HCT116 (cell line): ENCODE results near the gene PIM3. TPM values are rescaled to one million over a fixed set of nuclear protein-coding genes. Genes with fewer than 3 reads are reported as not detected.

Experiments
- ATAC-seq: fragments of 200-7000 bp; cut with Tn5 transposase; 2 replicates; pipeline ENCODE4 v1.9.1; 2020; ENCODE audit warnings: mild to moderate bottlenecking, moderate library complexity
- BruUV-seq: library from RNA; stranded (reverse); fragments of 400-500 nt; replicated peaks from 2 replicates; lab custom pipeline; 2021; lab: Mats Ljungman, UMichigan
- CTCF ChIA-PET: fragments of 300-600 bp; sonication (Branson Sonifier 250); formaldehyde crosslinking; loops from one replicate; lab custom pipeline; 2021; ENCODE audit warnings: antibody characterized with exemption; lab: Charles Lee
- POLR2A ChIA-PET: fragments of 300-600, 350-600 bp; sonication (Branson Sonifier 250); formaldehyde crosslinking; loops from one replicate; lab custom pipeline; 2021; ENCODE audit warnings: antibody characterized with exemption; lab: Charles Lee
- RAD21 ChIA-PET, 2 experiments: fragments of 300-600 bp; sonication (Branson Sonifier 250); formaldehyde crosslinking; loops; one replicate each; lab custom pipeline; 2023; ENCODE audit warnings: low total read pairs in 2 of 2; ENCODE audit not compliant: uncharacterized antibody in 2 of 2, unreplicated experiment in 2 of 2, low non-redundant PET in 1 of 2; lab: Charles Lee
- DNase-seq: peaks from one replicate; pipeline ENCODE4 v3.0.0-alpha.2; 2010; ENCODE audit warnings: low read depth, low spot score
- H2AFZ ChIP-seq: fragments of 200-600 bp; shearing (Covaris generic), sonication (generic); 2 replicates; pipeline ENCODE4 v1.6.1; 2017; ENCODE audit warnings: low read depth, mixed run types, mixed read lengths, antibody characterized with exemption, low read length; ENCODE audit not compliant: poor library complexity, severe bottlenecking
- H3K27ac ChIP-seq: 2 replicates; pipeline ENCODE4 v1.5.1; 2012; ENCODE audit warnings: low read depth, low read length
- H3K27me3 ChIP-seq: fragments of 200-600 bp; sonication (generic); 2 replicates; pipeline ENCODE4 v1.6.1; 2016; ENCODE audit warnings: mixed run types, low read length, mixed read lengths; ENCODE audit not compliant: insufficient read depth
- H3K36me3 ChIP-seq, 2 experiments: fragments of 200-500 bp in 1 of 2; fragments of 200-600 bp in 1 of 2; sonication (Bioruptor generic) in 1 of 2; sonication (generic) in 1 of 2; 2 replicates each; pipeline versions ENCODE4 v1.5.1 to v1.6.1; 2014 to 2016; ENCODE audit warnings: low read length in 2 of 2, inconsistent platforms in 1 of 2, mixed read lengths in 1 of 2, mixed run types in 1 of 2; ENCODE audit not compliant: insufficient read depth in 2 of 2, control insufficient read depth in 1 of 2
- H3K4me1 ChIP-seq, 2 experiments: fragments of 200-600 bp in 1 of 2; sonication (generic) in 1 of 2; 2 replicates each; pipeline versions ENCODE4 v1.5.1 to v1.6.1; 2012 to 2017; ENCODE audit warnings: low read length in 2 of 2, inconsistent platforms in 1 of 2, mild to moderate bottlenecking in 1 of 2, mixed read lengths in 1 of 2, mixed run types in 1 of 2, moderate library complexity in 1 of 2; ENCODE audit not compliant: insufficient read depth in 2 of 2, control insufficient read depth in 1 of 2
- H3K4me2 ChIP-seq: fragments of 200-600 bp; sonication (generic); 2 replicates; pipeline ENCODE4 v1.6.1; 2017; ENCODE audit warnings: mixed run types, low read length, mixed read lengths
- H3K4me3 ChIP-seq, 2 experiments: fragments of 200-600 bp in 1 of 2; sonication (generic) in 1 of 2; replicated peaks in 1 of 2; 2 replicates each; pipeline ENCODE4 v1.5.1; 2011 to 2016; ENCODE audit warnings: low read length in 2 of 2, control low read depth in 1 of 2, low read depth in 1 of 2, mild to moderate bottlenecking in 1 of 2, mixed read lengths in 1 of 2, mixed run types in 1 of 2
- H3K79me2 ChIP-seq: fragments of 200-600 bp; sonication (generic); 2 replicates; pipeline ENCODE4 v1.6.1; 2017; ENCODE audit warnings: mild to moderate bottlenecking, mixed run types, low read length, moderate library complexity, mixed read lengths; ENCODE audit not compliant: insufficient read depth
- H3K9ac ChIP-seq: fragments of 200-600 bp; sonication (generic); 2 replicates; pipeline ENCODE4 v1.6.1; 2016; ENCODE audit warnings: low read length, mixed read lengths
- H3K9me2 ChIP-seq: fragments of 200-600 bp; sonication (generic), shearing (Covaris generic); 2 replicates; pipeline ENCODE4 v1.6.1; 2017; ENCODE audit warnings: mixed run types, mild to moderate bottlenecking, moderate library complexity; ENCODE audit not compliant: insufficient read depth
- H3K9me3 ChIP-seq, 2 experiments: fragments of 200-500 bp in 1 of 2; fragments of 200-600 bp in 1 of 2; sonication (Bioruptor generic) in 1 of 2; sonication (generic) in 1 of 2; 2 replicates each; pipeline ENCODE4 v1.6.1; 2014 to 2017; ENCODE audit warnings: low read length in 2 of 2, mixed read lengths in 2 of 2, inconsistent platforms in 1 of 2, low read depth in 1 of 2, mild to moderate bottlenecking in 1 of 2, mixed run types in 1 of 2, moderate library complexity in 1 of 2; ENCODE audit not compliant: control insufficient read depth in 1 of 2, insufficient read depth in 1 of 2
- H4K20me1 ChIP-seq: fragments of 200-600 bp; sonication (generic), shearing (Covaris generic); 2 replicates; pipeline ENCODE4 v1.6.1; 2017; ENCODE audit warnings: mixed run types, mild to moderate bottlenecking, moderate library complexity; ENCODE audit not compliant: insufficient read depth
- CBX3 ChIP-seq: IDR thresholded peaks from 2 replicates; pipeline ENCODE4 v1.6.1; 2012; ENCODE audit warnings: low read depth
- ELF1 ChIP-seq: IDR thresholded peaks from 2 replicates; pipeline ENCODE4 v1.6.1; 2012; ENCODE audit warnings: low read depth, borderline replicate concordance
- EZH2 ChIP-seq: fragments of 200-600 bp; sonication (generic); IDR thresholded peaks from 2 replicates; pipeline ENCODE4 v1.6.1; 2017; ENCODE audit warnings: antibody characterized with exemption, mixed run types
- EZH2phosphoT487 ChIP-seq: fragments of 200-600 bp; IDR thresholded peaks from 2 replicates; pipeline ENCODE4 v1.6.1; 2018; ENCODE audit warnings: antibody characterized with exemption, borderline replicate concordance
- JUND ChIP-seq: IDR thresholded peaks from 2 replicates; pipeline ENCODE4 v1.6.1; 2012
- POLR2A ChIP-seq: IDR thresholded peaks from 2 replicates; pipeline ENCODE4 v1.7.0; 2011; ENCODE audit warnings: borderline replicate concordance; ENCODE audit not compliant: insufficient read depth, insufficient read length; ENCODE audit errors: extremely low read depth
- POLR2AphosphoS5 ChIP-seq: IDR thresholded peaks from 2 replicates; pipeline ENCODE4 v1.6.1; 2011; ENCODE audit warnings: mild to moderate bottlenecking, low read depth, low read length, moderate library complexity
- RAD21 ChIP-seq: IDR thresholded peaks from 2 replicates; pipeline ENCODE4 v1.6.1; 2012; ENCODE audit warnings: low read depth, mild to moderate bottlenecking
- SP1 ChIP-seq: IDR thresholded peaks from 2 replicates; pipeline ENCODE4 v1.6.1; 2012; ENCODE audit warnings: low read depth
- TCF7L2 ChIP-seq: IDR thresholded peaks from 2 replicates; pipeline ENCODE4 v1.7.0; 2011; ENCODE audit warnings: borderline replicate concordance, inconsistent platforms; ENCODE audit not compliant: insufficient read depth, insufficient read length; ENCODE audit errors: extremely low read depth
- YY1 ChIP-seq: IDR thresholded peaks from 2 replicates; pipeline ENCODE4 v1.6.1; 2011; ENCODE audit warnings: low read length, low read depth, moderate library complexity, mild to moderate bottlenecking; ENCODE audit not compliant: insufficient replicate concordance; ENCODE audit errors: extremely low read depth
- ZFX ChIP-seq: fragments of 450-650 bp; IDR thresholded peaks from 2 replicates; pipeline ENCODE4 v1.6.1; 2017
- ZNF274 ChIP-seq: fragments of 200-500 bp; sonication (Bioruptor generic); IDR thresholded peaks from 2 replicates; pipeline ENCODE4 v1.6.1; 2014; ENCODE audit warnings: mild to moderate bottlenecking, low read depth, low read length, inconsistent platforms
- intact Hi-C: fragments of 100-400 bp; cut with micrococcal nuclease; formaldehyde crosslinking; loops from 2 replicates; pipeline ENCODE4 v1.10.0; 2022
- total RNA-seq: library from RNA; stranded (reverse); gene quantifications from one replicate; pipeline ENCODE4 v1.2.1, GENCODE V29; 2021; ENCODE audit not compliant: unreplicated experiment
- TF ChIP-seq, protein P1 (sequence below): IDR thresholded peaks from 2 replicates; pipeline ENCODE4 v1.6.1; 2012
- TF ChIP-seq, protein P2 (sequence below): IDR thresholded peaks from 2 replicates; pipeline ENCODE4 v1.6.1; 2012
- TF ChIP-seq, protein P3 (sequence below): IDR thresholded peaks from 2 replicates; pipeline ENCODE4 v1.6.1; 2012; ENCODE audit warnings: low read depth
- TF ChIP-seq, protein P4 (sequence below): IDR thresholded peaks from 2 replicates; pipeline ENCODE4 v1.6.1; 2011; ENCODE audit warnings: mild to moderate bottlenecking, low read length, moderate library complexity; ENCODE audit not compliant: insufficient replicate concordance; ENCODE audit errors: extremely low read depth

The PIM3 gene
- total RNA-seq, 1 experiment from 2014 or later, result 116 TPM

DNA sequence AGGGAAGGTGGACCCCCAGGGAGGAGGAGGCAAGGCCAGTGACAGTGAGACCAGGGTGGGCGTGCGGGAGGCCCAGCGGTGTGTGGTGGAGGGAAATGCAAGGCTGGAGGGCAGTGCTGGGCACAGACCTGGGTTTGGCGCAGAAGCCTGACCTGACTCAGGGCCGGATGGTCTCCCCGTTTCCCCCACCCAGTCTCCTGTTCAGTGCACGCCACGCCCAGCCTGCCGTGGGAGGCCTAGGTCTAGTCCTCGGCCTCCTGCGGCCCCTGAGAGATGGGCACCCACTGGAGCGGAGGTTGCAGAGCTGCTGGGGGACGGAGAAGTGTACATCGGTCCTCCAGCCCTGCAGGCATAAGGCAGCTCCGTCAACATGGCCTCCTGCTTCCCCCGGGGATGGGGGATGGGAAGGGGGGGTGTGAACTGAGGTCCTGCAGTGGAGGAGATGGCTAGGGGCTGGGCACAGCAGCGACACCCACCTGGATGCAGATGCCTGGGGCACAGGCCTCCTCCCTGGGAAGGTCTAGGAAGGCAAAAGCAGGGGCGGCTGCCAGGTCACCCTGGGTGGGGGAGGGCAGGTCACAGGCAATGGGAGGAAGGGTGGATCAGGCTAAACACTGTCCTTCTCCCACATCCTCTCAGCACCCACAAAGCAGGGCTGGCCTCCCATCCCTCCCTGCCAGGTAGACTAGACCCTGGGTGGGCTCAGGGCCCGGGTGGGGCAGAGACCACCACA, 36.1 kb downstream of the PIM3 start:
- Histone ChIP-seq H3K4me1 (peaks cover 0 to 14% of the 10 kb centered on the region in 2 experiments; a peak in 1 of 4 replicates), H3K4me2 (no peak overlapping the region), H3K27ac (no peak overlapping the region; the same call in 1 of the 2 replicates), H3K27me3 (no peaks in the 10 kb centered on the region), H2AFZ (no peak overlapping the region), H3K9me3 (no peaks in the 10 kb centered on the region), H3K9ac (no peak overlapping the region), H3K79me2 (no peaks in the 10 kb centered on the region), H3K4me3 (no peak overlapping the region), H3K9me2 (no peaks in the 10 kb centered on the region), H4K20me1 (no peaks in the 10 kb centered on the region), H3K36me3 (no peaks in the 10 kb centered on the region)
- no peak for ATAC-seq
- no TSS peak for BruUV-seq
- ChIA-PET POLR2A (no interaction called here), CTCF (no interaction called here), RAD21 (no interaction called here)
- DNase-seq, result no peak
- TF ChIP-seq, protein P1, sequence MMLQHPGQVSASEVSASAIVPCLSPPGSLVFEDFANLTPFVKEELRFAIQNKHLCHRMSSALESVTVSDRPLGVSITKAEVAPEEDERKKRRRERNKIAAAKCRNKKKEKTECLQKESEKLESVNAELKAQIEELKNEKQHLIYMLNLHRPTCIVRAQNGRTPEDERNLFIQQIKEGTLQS, result no peak
- TF ChIP-seq ZFX, result no peak
- no peak for TF ChIP-seq YY1
- TF ChIP-seq JUND, result no peak
- TF ChIP-seq ELF1, result no peak
- TF ChIP-seq ZNF274, result no peak
- TF ChIP-seq EZH2, result no peak
- no peak for TF ChIP-seq TCF7L2
- no peak for TF ChIP-seq EZH2phosphoT487
- TF ChIP-seq, protein P2, sequence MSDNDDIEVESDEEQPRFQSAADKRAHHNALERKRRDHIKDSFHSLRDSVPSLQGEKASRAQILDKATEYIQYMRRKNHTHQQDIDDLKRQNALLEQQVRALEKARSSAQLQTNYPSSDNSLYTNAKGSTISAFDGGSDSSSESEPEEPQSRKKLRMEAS, result no peak
- TF ChIP-seq, protein P3, sequence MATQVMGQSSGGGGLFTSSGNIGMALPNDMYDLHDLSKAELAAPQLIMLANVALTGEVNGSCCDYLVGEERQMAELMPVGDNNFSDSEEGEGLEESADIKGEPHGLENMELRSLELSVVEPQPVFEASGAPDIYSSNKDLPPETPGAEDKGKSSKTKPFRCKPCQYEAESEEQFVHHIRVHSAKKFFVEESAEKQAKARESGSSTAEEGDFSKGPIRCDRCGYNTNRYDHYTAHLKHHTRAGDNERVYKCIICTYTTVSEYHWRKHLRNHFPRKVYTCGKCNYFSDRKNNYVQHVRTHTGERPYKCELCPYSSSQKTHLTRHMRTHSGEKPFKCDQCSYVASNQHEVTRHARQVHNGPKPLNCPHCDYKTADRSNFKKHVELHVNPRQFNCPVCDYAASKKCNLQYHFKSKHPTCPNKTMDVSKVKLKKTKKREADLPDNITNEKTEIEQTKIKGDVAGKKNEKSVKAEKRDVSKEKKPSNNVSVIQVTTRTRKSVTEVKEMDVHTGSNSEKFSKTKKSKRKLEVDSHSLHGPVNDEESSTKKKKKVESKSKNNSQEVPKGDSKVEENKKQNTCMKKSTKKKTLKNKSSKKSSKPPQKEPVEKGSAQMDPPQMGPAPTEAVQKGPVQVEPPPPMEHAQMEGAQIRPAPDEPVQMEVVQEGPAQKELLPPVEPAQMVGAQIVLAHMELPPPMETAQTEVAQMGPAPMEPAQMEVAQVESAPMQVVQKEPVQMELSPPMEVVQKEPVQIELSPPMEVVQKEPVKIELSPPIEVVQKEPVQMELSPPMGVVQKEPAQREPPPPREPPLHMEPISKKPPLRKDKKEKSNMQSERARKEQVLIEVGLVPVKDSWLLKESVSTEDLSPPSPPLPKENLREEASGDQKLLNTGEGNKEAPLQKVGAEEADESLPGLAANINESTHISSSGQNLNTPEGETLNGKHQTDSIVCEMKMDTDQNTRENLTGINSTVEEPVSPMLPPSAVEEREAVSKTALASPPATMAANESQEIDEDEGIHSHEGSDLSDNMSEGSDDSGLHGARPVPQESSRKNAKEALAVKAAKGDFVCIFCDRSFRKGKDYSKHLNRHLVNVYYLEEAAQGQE, result no peak
- no peak for TF ChIP-seq POLR2AphosphoS5
- TF ChIP-seq, protein P4, sequence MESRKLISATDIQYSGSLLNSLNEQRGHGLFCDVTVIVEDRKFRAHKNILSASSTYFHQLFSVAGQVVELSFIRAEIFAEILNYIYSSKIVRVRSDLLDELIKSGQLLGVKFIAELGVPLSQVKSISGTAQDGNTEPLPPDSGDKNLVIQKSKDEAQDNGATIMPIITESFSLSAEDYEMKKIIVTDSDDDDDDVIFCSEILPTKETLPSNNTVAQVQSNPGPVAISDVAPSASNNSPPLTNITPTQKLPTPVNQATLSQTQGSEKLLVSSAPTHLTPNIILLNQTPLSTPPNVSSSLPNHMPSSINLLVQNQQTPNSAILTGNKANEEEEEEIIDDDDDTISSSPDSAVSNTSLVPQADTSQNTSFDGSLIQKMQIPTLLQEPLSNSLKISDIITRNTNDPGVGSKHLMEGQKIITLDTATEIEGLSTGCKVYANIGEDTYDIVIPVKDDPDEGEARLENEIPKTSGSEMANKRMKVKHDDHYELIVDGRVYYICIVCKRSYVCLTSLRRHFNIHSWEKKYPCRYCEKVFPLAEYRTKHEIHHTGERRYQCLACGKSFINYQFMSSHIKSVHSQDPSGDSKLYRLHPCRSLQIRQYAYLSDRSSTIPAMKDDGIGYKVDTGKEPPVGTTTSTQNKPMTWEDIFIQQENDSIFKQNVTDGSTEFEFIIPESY, result no peak
- TF ChIP-seq POLR2A, result no peak
- TF ChIP-seq CBX3, result no peak
- no peak for TF ChIP-seq SP1
- TF ChIP-seq RAD21, result no peak
- intact Hi-C loops, result no loop called here
